NCI-H1417 (cell line): Measurements from ENCODE around the gene GPATCH8.
"Not testable (repeated sequence)": the region's sequence is repeated elsewhere in the genome, so short reads cannot be mapped to it uniquely, and the experiment has no call there.

Experiments
- DNase-seq, 3 experiments: peaks; one replicate each; lab custom pipeline; 2025; lab: John Stamatoyannopoulos, UW

GPATCH8 gene

DNA sequence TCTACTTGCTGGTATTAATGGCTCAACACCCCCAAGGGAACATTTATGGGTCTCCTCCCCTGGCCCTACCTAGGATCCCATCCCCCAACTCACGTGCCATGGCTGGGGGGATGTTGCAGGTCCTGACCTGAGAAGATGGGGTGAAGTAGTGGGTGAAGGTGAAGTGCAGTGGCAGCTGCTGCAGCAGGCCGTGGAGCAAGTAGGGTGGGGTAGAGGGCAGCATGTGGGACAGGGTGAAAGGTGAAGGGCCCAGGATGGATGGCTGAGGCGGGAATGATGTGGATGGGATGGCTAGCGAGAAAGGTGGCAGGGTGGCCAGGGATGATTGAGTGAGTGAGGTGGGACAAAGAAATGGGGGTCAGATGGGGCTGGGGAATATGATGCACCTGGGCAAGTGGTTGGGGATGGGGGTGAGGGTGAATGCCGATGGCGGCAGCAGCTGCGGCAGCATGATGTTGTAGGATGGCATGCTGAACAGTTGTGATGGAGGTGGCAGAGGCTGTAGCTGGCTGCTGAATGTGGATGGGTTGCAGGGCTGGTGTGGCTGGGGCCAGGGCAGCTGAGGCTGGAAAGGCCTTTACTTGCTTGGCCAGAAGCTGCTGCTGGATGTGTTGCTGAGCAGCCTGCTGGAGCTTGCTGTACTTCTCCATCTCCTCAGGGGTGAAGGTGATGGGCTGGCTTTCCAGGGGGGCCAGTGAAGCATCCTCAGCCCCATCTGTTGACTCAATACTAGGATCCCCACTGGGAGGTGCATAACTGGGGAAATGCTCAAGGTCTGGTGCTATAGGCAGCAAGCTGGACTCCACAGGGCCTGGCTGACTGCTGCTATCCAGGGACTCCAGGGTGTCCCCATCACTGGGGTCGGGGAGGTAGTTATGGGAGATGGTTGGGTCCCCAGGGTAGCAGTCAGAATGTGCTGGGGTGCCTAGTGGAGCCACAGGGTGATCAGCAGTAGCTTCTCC, 105.4 kb downstream of the GPATCH8 start:
- DNase-seq, result no peak

DNA sequence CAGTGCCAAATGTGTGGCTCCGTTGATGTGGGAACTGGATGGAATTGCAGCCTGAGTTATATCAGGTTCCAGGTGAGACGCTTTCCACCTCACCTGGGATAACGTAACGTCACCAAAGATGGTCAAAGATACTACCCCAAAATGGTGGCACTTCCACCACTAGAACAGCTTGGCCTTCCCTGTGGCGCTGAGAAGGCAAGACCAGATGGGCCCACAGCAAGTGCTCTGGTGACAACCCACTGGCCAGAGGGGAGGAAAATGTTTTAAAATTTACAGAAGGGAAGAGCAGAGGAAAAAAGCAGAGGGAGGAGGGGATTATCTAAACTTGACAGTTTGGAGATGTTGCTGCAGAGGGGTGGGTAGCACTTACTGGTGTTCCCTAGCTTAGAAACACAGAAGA, 106.3 kb downstream of the GPATCH8 start:
- no peak for DNase-seq

DNA sequence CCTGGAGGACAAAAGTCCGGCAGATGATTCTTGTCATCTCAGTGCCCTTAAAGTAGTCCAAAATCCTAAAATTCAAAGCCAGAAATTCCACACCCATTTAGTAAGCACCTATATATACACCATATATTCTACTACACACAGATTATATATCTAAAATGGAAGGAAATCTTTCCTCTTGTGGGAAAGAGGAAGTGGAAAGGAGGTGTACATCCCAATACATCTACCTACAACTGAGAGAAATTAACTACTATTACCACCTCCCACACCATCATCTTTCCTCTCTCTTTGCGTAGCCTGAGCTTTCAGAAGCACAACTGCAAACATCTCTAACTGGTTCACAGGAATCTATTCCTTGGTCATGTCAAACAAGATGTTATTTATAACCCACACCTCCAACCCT, 108.4 kb downstream of the GPATCH8 start:
- no peak for DNase-seq

DNA sequence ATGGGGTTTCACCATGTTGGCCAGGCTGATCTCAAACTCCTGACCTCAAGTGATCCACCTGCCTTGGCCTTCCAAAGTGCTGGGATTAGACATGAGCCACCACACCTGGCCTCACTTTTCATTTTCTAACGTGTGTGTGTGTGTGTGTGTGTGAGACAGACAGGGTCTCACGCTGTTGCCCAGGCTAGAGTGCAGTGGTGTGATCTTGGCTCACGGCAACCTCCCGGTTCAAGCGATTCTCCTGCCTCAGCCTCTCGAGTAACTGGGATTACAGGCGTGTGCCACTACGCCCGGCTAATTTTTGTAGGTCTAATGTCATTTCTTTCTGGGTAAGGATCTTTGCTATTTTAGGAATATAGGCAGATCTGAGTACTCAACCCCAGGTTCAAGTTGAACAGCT, 109.1 kb downstream of the GPATCH8 start:
- not testable (repeated sequence) for DNase-seq

DNA sequence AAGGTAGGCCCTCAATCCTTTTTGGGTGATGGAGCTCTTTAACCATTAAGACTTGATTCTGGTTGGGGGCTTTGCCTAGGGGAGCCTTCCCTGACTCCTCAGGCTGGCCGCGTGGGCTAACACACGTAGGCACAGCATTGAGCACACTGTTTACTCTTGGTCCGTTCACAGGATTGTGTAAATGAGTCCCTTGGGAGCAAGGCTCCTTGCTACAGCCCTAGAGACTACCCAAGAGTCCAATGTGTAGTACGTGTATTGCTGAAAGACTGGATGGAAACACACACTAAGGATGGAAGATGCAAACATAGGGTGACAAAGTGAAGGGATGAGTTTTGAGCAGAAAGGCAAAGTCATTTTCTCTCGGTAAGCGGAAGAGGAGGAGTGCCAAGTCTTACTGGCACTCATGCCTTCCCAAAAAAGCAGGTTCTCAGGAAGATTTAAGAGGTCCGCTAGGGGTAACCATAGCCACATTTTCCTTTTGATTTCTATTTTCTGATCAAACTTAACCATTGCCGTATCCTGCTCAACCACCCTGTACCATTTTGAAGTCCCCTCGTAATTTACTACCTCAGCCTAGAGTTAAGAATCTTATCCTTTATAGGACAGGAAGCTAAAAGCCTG, 112.8 kb downstream of the GPATCH8 start:
- no peak for DNase-seq

DNA sequence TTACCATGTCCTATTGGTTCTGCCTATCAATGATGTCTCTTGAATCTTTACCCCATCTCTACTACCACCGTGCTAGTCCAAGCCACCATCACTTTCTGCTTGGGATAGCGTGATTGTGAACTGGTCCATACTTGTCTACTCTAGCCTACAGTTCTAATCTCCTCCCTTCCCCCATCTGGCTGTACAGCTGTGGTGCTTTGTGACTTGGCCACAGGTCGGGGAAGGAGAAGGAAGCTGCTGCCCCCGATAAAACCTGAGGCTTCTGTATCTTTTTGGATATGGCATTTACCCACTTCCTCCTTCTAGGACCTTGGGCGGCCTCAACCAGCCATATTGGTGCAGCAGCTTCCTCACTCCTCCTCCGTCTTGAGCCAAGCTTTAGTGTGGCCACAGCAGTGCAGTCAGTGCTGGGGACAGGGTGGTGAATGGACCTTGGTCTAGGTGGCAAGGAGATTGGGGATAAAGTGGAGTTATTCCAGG, 113.4 kb downstream of the GPATCH8 start:
- no peak for DNase-seq

DNA sequence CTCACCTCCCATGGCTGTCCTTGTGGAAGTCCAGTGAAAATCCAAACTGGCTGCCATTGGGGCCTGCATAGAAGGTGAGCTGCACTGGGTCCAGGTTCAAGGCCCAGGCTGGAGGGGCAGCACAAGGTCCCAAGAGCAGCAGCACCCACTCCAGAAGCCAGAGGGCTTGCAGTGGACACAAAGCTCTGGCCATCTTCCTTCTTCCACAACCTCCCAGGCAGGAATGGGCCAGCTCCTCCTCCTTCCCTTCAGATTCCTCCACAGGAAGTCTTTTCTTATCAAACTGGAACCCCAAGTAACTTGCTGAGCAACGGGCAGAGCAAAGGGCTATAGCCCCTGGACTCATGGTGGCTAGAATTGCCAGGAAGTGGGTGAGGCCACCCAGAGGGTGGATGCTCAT, 113.9 kb downstream of the GPATCH8 start, which contains the start of gene ITGA2B:
ITGA2B (minus strand) TSS at position 369 of the 400 bp plus-strand sequence; CDS start at position 193, 176 bp downstream.
- DNase-seq, result no peak

DNA sequence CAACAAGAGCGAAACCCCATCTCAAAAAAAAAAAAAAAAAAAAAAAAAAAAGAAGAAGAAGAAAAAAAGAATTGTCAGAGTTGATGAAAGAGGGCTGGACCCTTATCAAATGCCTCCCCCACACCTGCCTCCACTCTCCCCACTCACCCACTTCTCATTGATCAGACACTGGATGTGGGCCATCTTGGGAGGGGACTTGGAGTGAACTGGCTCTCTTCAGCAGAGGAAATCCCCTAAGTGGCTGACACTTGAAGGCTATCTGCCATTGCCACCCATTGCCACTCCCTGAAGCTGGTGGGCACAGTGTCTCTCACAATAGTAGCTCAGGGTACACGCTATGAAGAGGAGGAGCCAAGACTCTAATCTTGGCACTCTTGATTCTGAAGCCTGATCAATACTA, 115.4 kb downstream of the GPATCH8 start:
- no peak for DNase-seq

DNA sequence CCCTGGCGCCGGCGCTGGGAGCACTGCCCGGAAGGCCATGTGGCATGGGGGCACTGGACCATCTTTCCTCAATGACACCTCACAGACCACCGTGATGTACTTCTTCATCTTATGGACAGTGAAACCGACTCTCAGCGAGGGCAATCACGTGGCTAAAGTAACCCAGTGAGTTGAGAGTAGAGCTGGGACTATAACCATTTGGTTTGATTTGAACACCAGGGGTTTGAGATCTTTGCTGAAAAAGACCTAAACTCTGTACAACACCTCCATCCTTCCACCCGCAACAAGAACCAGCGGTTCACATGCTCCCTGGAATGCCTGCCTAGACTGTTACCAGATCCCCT, 117.1 kb downstream of the GPATCH8 start:
- peak in 2 of 3 experiments; percentile 38 to 55 for DNase-seq

DNA sequence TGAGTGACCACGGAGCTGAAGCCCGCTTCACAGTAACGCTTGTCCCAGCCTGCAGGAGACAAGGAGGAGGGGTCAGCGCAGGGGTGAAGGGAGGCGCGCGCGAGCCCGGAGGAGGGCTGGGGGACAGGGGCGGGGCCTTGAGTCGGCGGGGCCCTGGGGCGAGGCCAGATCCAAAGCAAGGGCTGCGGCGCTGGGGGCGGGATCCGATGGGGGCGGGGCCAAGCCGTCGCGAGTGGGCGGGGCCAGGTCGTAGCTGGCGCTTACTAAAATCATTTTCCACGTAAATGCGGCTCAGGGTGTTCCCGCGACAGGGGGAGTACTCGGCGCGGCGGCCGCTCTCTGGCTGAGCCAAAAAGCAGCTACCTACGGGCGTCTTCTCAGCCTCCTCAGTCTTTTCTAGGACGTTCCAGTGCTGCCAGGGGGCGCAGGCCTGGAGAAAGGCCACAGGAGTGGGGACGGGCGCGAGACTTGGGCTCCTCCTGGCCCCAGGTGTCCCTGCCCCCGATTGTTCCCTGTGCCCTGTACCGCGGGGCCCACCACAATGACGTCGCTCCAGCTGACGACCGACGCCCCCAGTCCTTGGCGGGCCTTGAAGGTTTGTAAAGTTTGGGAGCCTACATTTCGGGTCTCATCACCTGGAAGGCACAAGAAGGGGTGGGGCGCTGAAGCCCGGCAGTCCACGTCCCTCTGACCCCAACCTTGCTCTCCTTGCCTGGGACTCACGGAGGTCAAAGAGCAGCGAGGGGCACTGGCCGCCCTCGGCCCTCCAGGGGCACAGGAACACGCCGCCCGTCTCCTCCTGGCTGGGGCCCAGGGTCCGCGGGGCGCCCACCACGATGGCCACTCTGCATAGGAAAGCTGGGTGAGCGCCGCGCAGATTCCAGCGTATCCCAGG, 117.7 kb downstream of the GPATCH8 start:
- DNase-seq, result peak; percentile 68 to 92 (median 84)

DNA sequence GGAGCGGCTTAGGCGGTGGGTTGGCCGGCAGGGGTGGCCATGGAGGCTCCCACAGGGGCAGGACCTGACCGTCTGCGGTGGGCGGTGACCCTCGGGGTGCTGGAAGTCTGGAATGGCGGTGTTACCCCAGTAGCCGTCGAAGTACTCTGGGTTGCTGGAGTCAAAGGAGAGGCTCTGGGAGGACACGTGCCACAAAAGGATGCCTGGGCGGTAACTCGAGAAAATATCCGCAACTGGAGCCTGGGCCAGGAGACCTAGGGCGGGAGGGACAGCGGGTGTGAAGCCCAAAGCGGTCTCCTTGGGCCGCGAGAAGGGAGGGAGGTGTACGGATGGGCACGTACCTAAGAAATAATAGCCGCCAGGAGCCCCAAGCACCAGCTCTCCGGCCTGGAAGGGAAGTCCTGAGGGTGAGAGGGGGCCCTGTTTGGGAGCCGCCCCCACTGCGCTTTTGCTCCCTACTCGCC, 118.4 kb downstream of the GPATCH8 start:
- no peak for DNase-seq

DNA sequence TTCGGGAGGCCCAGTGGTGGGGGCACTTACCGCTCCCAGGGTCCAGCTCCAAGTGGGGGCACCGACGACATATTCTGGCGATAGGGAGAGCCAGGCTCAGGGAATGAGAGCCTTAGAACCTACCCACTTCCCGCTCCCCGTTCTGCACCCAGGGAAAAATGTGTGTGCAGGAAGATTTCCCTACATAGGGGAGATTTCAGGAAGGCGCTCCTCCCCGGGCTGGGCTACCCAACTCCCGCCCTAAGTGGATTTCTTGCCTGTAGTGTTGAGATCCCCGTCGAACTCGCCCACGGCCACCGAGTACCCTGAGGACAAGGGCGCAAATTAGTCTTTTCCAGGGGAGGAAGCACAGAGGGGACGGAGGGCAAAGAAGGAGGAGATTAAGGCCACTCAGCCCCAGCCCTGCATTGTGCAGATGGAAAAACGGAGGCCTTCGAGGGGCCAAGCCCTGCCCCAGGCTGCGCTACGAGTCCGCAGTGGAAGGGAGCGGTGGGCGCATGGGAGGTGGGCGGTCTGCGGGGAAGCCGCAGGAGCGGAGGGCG, 118.9 kb downstream of the GPATCH8 start:
- no peak for DNase-seq

DNA sequence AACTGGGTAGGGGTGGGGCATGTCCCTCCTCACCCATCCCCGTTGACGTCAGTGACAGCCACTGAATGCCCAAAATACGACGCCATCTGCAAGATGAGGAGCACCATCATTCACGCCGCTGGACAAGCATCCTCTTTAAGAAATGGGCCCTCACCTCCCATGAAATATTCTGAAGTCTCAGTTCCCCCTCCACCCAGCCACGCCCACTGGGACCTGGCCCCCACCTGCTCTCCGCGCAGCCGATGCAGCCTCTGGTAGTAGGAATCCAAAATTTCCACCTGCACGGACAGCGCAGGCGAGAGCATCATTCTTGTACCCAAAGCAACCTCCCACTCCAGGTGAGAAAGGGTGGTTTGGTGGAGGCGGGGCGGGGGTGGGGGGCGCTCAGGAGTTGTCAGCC, 119.3 kb downstream of the GPATCH8 start:
- no peak for DNase-seq

DNA sequence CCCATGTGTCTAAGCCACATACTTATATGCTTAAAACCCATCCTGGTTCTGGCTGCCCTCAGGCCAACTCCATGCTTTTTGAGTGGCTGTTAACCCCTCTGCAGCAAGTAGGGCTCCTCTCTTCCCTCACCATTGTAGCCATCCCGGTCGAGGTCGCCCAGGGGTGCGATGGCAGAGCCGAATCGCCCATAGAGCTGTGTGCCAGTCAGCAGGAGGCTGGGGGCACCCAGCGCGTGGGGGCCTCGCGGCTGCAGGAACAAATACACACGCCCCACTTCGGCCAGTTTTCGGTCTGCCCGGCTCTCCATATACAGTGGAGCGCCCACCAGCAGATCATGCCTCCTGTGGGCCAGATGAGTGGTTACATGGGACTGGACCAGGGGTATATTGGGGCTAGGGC, 119.8 kb downstream of the GPATCH8 start:
- DNase-seq, result no peak

DNA sequence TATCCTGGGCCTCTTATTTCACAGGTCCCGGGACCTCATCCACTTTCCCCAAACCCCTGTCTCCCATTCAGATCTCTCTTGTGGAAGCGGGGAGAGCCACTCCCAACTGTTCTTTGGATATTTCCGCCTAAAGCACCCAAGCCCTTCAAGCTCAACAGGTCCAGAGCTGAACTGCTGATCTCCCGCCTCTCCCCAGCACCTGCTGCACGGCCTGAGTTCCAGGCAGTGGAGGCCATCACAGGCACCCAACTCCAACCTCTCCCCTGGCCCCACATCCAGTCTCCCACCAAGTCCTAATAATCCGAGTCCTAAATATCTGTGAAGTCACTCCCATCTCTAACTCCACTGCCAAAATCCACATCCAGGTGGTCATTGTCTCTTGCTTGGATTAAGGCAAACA, 120.3 kb downstream of the GPATCH8 start:
- DNase-seq, result no peak

DNA sequence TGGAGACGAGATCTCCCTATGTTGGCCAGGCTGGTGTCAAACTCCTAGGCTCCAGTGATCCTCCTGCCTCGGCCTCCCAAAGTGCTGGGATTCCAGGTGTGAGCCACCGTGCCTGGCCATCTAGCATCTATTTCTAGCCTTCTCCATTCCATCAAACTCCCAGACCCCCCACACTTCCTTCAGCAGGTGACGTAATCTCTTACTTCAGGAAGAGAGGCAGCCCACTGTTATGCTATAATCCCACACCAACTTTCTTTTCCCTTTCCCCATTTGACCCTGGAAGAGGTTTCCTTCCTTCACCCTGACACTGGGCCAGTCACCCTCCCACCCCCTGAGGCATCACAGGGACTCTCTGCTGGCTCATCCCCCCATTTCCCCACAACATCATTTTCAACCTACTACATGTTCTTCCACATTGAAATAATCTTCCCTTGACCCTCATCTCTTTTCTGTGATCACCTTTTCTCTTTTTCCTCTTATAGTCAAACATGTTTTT, 121.3 kb downstream of the GPATCH8 start:
- DNase-seq, result no peak

DNA sequence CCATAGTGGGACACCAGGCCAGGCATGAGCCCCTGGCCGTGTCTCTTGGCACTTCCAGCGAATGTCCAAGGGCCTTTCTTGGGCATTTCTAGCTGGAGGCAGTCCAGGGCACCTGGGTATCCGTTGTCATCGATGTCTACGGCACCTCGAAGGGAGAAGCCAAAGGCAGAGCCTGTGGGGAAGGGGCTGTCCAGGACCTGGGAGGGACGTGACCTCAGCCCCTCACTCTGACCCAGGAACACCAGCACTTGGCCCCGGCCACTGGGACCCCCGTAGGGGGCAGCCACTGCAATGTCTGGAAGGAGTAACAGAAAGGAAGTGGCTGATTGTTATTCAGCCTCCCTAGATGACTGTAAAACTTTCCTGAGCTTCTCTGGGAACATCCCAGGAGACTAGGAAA, 122.4 kb downstream of the GPATCH8 start:
- DNase-seq, result no peak

DNA sequence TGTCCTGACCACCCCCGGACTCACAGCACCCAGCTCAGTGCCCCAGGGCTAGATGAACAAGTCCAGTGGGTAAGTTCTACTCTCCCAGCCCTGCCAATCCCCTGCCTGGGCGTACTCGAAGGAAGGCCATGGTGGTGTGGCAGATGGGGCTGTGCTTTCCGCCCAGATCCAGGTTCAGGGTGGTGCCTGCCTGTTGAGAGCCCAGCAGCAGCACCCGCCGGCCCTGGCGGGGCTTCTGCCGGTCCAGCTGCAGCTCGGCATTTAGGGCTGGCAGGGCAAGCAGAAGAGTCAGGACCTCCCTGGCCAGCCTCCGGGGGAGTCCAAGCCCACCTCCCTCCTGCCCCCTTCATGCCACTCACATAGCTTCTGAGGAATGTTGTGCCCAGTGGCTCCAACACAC, 123.3 kb downstream of the GPATCH8 start:
- DNase-seq, result no peak

DNA sequence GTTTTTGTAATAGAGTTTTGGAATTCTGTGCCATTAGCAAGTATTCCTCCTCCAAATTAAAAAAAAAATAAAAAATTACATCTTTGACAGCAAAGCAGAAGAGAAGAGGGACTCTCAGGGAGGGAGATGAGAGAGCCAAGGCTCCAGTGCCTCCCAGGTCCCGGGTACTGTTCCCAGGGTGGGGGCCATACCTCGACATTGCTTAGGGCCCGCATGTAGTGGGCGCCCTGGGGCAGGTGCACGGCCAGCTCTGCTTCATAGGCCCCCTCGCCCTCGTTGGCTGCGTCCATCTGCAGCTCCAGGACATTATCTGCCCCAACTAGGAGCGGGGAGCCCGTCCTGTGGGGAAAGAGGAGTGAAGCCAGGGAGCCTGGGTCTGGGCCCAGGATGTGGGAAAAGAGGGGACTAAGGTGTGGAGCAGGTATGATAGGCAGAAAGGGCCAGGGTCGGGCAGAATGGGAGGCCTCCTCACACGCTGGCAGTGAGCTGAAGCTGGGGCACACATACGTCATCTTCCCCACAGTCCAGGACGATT, 125.0 kb downstream of the GPATCH8 start:
- no peak for DNase-seq

DNA sequence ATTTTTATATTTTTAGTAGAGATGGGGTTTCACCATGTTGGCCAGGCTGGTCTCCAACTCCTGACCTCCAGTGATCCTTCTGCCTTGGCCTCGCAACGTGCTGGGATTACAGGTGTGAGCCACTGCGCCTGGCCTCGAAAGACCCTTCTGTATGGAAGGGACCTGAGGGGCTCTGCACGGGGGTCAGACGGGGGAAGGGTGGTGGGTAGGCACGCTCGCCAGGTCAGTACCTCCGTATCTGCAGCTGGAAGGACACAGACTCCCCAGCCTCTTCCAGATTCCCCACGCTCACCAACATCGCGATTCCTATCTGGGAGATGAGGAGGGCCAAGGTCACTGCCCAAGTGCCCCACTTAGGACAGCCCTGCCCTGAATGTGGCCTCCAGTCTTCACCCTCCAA, 126.4 kb downstream of the GPATCH8 start:
- DNase-seq, result no peak

DNA sequence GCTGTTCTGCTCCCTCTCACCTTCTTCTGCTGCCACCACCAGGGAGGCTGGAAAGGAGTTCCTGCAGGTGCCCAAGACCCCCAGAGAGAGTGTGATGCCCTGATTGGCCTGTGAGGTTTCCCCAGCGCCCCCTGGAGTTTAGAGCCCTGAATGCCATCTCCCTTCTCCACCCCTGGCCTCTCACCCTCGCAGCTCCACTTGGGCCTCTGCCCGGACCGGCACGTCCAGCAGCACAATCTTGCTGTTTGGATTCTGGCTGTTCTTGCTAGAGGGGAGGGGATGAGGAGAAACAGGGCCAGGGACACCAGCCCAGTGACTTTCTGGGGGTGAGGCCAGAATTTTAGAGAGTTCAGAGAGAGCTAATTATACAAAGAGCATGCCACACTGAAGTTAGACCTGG, 127.1 kb downstream of the GPATCH8 start:
- no peak for DNase-seq
